Measurements from ENCODE around the gene LGMN.

The LGMN gene

DNA sequence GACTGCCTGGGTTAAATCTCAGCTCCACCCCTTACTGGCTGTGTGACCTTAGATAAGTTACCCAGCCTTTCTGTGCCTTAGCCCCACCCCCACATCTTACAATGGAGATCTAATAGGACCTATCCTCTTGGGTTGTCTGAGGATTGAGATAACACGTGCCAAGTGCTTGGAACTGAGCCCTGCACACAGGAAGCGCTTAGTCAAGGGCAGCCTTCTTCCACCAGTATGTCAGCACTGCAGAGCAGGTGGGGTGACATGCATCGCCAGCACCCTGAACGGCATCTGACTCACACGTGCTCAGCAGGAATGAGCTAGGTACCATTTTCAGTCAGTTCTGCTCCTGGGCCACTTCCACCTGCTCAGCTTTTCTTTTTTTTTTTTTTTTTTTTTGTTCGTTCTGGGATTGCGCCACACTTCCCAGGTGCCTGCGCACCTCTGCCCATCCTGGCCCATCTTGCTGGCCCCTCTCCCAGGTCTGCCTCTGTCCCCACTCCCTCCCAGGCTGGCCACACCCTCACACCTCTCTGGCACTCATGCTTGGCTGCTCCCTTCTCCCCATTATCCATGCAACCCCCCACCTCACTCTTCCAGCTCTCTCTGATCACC is 19.6 kb downstream of the LGMN start:
- no peak for DNase-seq

DNA sequence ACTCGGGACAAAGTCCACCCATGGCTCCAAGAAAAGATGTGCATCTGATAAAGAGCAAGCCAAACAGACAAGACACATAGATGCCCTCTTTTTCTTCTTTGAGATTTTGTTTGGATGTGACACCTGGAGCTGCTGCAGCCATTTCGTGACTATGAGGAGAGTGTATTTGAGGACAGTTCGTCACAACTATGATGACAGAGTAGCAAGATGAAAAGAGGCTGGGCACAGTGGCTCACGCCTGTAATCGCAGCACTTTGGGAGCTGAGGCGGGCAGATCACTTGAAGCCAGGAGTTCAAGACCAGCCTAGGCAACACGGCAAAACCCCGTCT is 21.5 kb downstream of the LGMN start:
- no peak for DNase-seq

DNA sequence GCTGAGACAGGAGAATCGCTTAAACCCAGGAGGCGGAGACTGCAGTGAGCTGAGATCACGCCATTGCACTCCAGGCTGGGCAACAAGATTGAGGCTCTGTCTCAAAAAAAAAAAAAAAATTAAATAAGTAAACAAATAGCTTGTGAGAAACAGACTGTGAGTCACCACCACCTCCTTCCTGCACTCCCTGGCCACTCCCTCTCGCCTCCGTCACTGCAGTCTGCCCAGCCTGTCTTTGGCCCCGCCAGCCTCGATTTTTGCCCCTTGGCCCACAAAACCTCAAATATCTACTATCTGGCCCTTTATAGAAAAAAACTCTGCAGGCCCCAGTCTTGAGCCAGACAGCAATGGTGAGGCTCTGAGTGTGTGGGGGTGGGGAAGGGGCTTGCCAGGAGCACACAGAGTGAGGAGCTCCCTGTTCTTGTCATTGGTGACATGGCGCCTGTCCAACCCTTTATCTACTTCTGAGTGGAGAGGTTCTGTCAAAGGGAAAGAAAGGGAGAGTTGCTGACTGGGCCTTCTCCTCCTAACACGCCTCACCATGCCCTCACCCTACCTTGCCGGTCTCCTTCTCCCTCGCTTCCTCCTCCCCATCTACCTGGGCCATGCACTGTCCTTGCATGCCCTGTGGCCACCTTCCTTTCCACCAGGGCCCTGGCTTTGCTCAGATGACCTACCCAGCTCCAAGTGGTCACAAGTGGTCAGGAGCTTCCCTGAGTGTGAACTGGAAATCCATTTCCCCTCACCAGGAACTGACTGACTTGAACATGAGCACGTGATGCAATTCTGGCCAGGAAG is 22.1 kb downstream of the LGMN start:
- no peak for DNase-seq

DNA sequence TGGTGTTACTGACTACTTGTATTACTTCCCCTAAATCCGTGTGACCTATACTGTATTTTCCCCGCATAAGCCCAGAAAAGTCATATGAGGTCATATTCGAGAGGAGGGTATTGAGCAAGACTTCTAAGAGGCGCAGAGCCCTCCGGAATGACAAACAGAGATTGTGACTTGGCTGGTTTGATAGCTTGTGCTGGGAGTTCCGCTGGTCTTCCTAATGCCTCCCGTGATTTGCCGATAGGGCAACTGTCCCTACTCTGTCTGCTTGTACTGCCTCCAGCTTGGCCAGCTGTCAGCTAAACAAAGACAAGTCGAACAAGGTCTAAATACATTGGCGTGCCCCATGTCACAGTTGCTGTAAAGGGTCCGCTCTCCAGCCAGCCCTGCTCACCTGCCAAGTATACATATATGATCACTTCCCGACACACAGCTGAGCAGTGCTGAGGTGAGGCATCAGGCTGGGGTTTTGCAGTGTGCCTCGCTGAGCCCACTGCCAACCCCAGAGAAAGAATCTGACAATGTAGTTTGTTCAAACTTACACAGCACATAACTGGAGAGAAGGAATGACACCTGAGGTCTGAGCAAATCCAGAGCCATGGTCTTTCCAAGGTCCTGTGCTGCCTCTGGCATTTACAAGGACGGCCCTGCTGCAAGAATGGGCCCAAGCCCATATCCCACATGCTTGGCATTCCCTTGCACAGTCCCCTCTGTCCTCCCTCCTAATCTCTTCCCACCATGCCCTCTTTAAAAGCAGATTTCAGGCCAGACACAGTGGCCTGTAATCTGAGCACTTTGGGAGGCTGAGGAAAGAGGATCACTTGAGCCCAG is 23.7 kb downstream of the LGMN start:
- no peak for DNase-seq

DNA sequence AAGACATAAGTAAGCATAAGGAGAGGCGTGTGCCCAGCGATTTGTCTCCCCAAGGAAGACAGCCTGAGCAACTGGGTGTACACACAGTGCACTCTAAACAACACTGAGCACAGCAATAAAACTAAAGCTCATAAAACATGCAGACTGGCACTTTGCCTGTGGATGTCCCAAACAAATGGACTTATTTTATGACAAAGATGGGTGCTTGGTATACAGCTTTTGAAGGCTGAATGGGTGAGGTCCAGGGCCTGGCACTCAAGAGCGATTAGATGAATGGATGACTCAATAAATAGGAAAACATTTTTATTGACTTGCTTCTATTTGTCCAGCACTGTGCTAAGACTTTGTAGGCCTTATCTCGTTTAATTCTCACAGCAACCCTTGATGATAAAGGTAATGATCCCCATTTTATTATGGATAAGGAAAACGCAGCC is 28.5 kb downstream of the LGMN start:
- DNase-seq = peak in 1 of 58 donors; percentile 31

DNA sequence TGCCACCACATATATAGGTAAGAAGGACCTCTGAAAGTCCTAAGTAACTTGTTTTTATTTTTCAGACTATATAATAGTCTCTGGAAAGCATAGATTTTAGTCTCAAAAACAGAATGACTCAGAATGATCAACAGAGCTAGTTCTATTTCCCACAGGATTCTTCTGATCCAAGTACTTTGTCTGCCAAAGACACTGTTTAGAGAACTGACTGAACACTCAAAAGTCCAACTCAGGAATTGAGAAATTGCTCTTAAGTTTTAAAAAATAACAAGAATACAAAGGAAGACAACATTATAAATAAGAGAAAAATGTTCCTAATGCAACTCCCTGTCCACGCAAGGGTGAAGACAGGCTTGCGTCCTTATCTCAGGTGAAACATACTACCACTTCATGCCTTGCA is 29.0 kb downstream of the LGMN start:
- DNase-seq = no peak

DNA sequence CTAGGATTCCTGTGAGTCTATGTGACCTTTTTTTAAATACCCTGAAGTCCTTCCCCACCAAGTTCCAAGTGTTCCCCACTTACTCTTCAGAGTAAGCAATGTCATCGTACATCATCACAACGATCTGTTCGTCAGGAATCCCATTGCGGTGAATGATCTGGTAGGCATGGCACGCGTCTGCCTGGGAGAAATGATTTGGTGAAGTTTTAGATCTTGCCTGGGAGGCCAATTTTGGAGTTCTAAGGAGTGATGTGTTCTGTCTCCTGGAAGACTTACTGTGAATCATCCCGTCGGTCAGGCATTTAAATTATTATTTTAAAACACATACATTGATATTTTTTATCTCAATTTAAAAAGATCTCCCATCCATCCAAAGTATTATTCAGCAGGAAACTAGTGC is 29.8 kb downstream of the LGMN start:
- no peak for DNase-seq

DNA sequence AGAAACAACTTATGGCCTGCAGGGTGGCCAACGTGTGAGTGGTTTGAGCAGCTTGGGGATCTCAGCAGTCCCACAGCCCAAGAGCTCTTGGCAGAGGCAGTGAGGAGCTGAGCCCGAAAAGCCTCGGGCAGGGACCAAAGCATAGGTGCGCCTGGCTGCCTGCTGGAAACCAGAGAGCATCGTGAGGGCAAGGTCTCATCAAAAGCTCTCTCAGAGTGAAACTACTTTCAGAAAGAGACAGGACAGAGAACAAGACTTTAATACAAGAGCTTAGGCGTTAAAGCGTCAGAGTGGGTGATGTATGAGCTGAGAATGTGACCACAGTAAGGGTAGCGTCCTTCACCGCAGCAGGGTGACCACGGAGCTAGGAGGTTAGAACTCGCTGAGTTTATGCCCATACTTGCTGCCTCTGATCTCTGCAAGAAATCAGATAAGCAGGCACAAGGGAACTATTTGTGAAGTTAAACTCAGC is 30.8 kb downstream of the LGMN start:
- DNase-seq = no peak

DNA sequence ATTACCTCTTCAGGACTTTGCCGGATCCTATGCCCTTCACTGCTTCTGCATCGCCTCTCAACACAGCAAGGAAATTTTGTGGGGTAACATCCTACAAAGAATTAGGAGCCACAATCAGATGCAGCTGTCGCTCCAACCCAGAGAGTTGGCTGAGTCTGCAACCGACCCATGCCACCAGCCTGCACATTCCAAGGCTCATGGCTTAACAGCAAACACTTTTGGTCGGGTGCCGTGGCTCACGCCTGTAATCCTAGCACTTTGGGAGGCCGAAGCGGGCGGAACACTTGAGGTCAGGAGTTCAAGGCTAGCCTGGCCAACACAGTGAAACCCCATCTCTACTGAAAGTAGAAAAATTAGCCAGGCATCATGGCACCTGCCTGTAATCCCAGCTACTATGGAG is 32.3 kb downstream of the LGMN start:
- no peak for DNase-seq

DNA sequence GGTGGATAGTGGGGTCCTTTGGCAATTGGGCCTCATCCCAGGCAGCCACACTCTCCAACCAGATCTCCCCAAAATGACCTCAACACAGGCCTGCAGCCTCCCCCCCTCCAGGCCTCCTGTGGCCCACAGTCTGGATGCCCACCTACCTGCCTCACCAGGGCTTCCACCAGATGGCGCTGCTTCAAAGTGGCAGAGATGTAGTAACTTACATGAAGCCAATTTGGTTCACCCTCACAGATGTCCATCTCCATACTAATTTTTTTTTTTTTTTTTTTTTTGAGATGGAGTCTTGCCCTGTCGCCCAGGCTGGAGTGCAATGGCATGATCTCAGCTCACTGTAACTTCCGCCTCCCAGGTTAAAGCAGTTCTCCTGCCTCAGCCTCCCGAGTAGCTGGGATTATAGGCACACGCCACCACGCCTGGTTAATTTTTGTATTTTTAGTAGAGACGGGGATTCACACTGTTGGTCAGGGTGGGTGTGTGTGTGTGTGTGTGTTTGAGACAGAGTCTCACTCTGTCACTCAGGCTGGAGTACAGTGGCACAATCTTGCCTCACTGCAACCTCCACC is 33.6 kb downstream of the LGMN start:
- DNase-seq = peak in 25 of 58 donors; percentile 11 to 66 (median 26)

DNA sequence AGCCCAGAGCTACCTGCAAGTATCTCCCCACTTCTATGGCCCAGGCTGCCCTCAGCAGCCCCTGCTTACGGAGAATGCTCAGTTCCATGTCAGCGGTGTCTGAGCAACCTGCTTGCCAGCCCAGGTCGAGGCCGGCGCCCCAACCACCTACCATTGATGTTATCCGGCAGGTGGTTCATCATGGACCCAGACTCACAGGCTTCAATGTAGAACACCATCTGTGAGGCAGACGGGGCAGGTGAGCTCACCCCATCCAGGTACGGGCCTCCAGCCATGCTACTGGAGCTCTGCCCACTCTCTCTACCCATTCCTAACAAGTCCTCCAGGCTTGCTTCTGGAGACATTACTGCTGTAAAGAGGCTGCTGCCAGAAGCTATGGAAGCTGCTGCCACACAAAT is 35.8 kb downstream of the LGMN start:
- DNase-seq = no peak

DNA sequence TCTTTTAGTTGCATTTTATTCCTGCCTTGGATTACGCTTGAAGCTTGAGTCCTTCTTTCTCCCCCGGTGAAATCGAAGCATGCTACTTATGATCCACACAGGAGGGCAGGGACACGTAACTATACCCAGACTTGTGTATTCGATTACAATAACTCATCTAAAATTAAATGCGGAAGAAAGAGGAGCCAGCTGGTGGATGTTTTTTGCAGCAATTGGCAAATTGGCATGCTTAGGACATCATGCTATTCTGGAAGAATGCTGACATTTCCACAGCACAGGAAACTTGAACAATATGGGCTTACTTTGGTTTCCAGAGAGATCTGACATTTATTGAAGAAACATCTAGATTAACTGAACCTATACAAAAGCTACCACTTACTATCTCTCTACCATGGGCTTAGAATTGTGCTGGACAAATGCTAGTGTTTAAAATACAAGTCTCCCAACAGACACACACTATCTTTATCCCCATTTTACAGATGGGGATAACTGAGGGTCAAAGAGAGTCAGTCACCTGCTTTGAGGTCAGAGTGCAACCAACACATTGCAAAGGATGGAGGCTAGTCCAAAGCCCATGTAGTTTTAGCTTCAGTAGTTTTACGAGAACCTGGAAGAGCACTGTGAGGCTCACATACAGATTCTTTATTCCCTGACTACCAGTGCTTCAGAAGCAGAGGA is 36.3 kb downstream of the LGMN start:
- DNase-seq = peak in 4 of 58 donors; percentile 23 to 67 (median 48)

DNA sequence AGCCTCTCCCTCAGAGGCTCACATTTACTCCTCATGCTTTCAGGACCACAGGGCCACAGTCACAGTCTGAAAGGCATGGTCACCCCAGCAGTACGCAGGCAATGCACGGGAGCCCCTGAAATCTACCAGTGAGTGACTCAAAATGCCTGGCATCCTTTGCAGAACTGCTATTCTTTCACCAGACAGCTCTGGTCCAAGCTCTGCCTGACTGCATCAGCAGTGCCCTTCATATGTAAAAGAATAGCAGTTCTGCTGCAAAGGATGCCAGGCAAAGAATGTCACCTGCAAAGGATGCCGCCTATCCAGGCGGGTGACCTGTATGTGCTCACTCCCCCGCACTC is 38.5 kb downstream of the LGMN start:
- DNase-seq = no peak

DNA sequence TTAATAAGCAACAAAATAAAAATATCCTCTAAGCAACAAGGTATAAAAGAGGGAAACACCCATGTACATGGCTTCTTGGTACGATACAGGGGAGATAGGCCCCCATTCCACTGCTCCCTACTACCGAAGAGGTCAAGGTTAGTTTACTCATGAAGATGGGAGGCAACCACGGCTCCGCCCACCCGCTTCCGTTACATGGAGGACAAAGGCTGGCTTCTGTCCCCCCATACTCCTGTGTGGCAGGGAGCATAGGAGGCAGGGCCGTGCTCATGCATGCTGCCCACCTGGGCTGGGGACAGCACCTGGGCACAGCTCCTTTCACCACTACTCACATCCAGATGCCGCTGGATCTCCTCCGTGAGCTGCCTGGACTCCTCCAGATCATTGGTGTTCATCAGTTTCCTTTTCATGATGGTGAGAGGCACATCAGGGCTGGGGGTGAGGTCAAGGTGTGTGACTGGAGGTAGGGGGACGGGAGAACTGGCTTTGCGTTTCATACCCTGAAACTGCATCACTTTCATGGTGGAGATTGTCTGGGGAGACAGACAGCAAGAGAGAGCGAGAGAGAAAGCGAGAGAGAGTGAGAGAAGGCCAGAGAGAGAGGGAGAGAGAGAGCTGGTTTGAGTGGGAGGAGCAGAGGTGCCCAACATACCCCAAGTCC is 39.0 kb downstream of the LGMN start:
- DNase-seq = no peak

DNA sequence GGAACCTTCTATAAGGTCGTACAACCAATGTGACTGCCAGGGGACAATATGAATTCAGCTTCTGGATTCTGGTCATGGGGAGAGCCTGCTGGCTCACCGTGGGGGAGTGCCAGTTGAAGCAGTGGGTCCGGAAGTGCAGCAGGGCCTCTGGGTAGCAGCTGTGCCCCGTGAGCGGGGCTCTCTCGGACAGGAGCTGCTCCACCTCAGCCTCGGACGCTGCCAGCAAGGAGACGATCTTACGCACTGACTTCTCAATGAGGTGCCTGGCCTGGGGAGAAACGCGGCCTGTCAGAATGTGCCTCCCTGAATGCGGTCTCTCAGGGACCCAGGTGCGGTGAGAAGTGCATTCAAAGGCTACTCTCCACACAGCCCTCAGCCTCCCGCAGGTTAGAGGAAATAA is 42.0 kb downstream of the LGMN start:
- DNase-seq = no peak

DNA sequence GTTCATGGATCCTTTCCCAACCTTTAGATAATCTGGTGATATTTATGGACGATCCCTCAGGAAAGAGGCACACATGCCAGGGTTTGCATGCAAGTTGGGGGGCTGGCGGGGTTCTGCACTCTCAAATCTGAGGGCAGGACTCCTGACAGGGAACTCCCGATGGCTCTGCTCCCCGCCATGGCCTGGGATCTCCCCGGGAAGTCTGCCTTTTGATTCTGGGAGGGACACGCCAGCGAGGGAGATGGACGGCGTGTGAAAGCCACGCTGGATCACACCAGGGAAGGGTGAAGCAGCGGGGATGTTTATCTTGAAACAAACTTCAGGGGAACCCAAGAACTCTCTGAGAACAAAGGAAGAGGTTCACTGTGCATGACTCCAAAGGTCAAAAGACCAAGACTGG is 43.6 kb downstream of the LGMN start:
- no peak for DNase-seq

DNA sequence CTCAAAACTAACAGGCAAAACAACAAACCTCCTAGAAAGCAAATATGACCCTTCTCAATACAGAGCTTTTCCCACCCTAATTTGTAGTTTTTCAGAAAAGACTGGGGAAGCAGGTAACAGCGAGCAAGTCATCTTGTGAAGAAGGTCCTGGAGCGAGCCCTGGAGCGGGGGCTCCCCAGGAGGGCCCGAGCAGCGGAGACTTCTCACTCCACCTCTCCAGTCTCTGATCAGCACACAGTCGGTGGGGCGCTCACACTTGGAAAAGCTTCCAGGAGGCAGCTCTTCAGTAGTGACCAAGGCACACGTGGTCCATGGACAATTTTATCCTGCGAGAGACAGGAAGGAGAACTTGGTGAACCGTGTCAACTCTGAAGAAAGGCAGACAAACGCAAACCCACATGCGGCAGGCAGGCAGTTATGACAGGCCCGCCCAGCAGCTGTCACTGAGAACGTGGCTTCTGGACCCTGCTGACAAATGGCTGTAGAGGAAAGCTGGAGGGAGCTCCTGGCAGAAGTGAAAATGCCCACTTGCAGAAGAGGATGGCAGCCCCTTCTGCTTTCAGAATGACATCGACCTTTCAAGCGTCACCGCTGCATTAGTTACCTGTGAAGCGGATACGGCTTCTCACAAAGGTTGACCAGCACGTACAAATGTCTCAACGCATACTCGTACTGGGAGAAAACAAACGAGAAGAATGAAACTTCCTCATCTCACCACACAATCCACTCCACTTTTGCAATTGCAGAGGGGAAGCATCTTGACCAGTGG is 44.2 kb downstream of the LGMN start:
- peak in 17 of 58 donors; percentile 23 to 75 (median 37) for DNase-seq

DNA sequence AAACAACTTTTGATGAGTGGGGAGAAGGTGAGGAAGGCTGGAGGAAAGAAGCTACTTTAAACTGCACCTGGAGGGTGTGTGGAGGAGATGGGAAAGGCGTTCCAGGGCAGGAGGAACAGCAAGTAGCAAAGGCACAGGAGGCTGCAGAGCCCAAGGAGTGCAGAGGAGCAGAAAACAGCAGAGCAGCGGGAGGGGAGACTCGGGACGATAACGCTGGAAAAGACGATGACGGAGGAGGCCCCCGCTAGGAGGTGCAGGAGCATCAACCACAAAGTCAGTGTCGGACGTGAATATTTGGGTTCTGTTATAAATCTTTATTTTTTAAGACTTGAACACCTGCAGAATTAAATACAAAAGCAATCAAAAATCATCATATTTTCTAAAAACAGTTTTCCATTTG is 44.9 kb downstream of the LGMN start:
- no peak for DNase-seq

DNA sequence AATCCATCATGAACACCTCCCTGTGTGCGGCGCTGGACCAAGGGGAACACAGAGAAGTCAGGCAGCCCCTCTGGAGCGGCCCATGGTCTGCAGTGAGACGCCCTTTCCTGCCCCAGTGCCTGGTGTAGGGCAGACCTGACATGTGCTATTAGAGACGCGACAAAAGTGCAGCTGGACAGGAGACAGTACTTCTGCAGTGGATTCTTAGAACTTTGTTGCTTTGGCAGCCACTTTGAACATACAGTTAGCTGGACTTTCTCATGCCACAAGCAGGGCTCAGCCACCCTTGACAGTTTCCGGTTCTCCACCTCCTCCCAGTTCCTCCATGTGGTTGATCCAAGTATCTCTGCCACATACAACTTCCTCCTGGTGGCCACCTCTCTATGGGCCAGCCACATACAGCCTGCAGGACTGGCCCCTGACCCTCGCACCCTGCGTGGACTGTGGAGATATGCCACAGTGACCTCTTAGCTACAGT is 45.9 kb downstream of the LGMN start:
- DNase-seq = no peak

DNA sequence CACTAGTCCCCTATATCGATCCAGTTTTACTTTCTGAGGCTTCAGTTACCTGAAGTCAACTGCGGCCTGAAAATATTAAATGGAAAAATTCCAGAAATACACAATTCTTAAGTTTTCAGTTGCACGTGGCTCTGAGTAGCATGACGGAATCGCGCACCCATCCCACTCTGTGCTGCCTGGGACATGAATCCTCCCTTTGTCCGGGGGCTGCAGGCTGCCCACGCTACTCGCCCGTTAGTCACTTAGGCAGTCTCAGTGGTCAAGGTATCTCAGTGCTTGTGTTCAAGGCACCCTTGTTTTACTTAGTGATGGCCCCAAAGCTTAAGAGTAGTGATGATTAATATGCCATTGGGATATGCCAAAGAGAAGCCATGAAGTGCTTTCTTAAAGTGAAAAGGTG is 46.6 kb downstream of the LGMN start:
- no peak for DNase-seq
